Endothelial cell of umbilical vein (primary cell): ENCODE results near the gene HEATR3. TPM values are rescaled to one million over a fixed set of nuclear protein-coding genes. Genes with fewer than 3 reads are reported as not detected.

ENCODE experiments used
- BruUV-seq: library from RNA; stranded (reverse); fragments of 400-500 nt; replicated peaks from 2 replicates; lab custom pipeline; 2021; lab: Mats Ljungman, UMichigan
- CTCF ChIA-PET: fragments of 300-600, 350-600 bp; sonication (Branson Sonifier 250); formaldehyde crosslinking; loops from one replicate; lab custom pipeline; 2021; ENCODE audit warnings: antibody characterized with exemption, inconsistent platforms; lab: Charles Lee
- POLR2A ChIA-PET: fragments of 300-600, 350-600 bp; sonication (Branson Sonifier 250); formaldehyde crosslinking; loops from one replicate; lab custom pipeline; 2021; ENCODE audit warnings: antibody characterized with exemption, inconsistent platforms; lab: Charles Lee
- DNase-seq: peaks from one replicate; pipeline ENCODE4 v3.0.0-alpha.2; 2011; ENCODE audit warnings: low read depth, low spot score
- FAIRE-seq: peaks from 2 replicates; lab custom pipeline; 2011; peaks lifted over from hg19 to GRCh38; lab: Jason Lieb, UNC
- H2AFZ ChIP-seq: 2 replicates; pipeline ENCODE4 v1.6.0; 2012; ENCODE audit warnings: low read depth, low read length, control low read depth, inconsistent platforms
- H3K27ac ChIP-seq: 2 replicates; pipeline ENCODE4 v1.5.1; 2011; ENCODE audit warnings: low read depth, mild to moderate bottlenecking, control low read depth, low read length, moderate library complexity; ENCODE audit not compliant: insufficient read depth
- H3K27me3 ChIP-seq, 2 experiments: 2 replicates each; pipeline versions ENCODE4 v1.6.0 to v1.6.1; 2011; ENCODE audit warnings: low read length in 2 of 2, mixed read lengths in 1 of 2; ENCODE audit not compliant: control insufficient read depth in 2 of 2, insufficient read depth in 2 of 2
- H3K36me3 ChIP-seq, 2 experiments: 2 replicates in 1 of 2; 3 replicates in 1 of 2; pipeline ENCODE4 v1.5.1; 2011; ENCODE audit warnings: low read length in 2 of 2, mild to moderate bottlenecking in 1 of 2, moderate library complexity in 1 of 2; ENCODE audit not compliant: control insufficient read depth in 2 of 2, insufficient read depth in 2 of 2; ENCODE audit errors: extremely low read depth in 1 of 2
- H3K4me1 ChIP-seq: 3 replicates; pipeline ENCODE4 v1.5.1; 2011; ENCODE audit warnings: mild to moderate bottlenecking, low read length; ENCODE audit not compliant: control insufficient read depth, insufficient read depth; ENCODE audit errors: extremely low read depth
- H3K4me2 ChIP-seq: 2 replicates; pipeline ENCODE4 v1.6.1; 2011; ENCODE audit warnings: low read length, control low read depth, mixed read lengths; ENCODE audit not compliant: insufficient read depth
- H3K4me3 ChIP-seq, 3 experiments: fragments of 200-600 bp in 1 of 3; sonication (generic), shearing (Covaris generic) in 1 of 3; replicated peaks in 1 of 3; 2 replicates each; pipeline ENCODE4 v1.5.1; 2011 to 2016; ENCODE audit warnings: control low read depth in 3 of 3, low read length in 3 of 3, mild to moderate bottlenecking in 2 of 3, inconsistent platforms in 1 of 3, low read depth in 1 of 3, moderate library complexity in 1 of 3; ENCODE audit not compliant: insufficient read depth in 1 of 3
- H3K79me2 ChIP-seq: 2 replicates; pipeline ENCODE4 v1.6.0; 2012; ENCODE audit warnings: low read length, inconsistent platforms; ENCODE audit not compliant: control insufficient read depth, insufficient read depth
- H3K9ac ChIP-seq: replicated peaks from 2 replicates; pipeline ENCODE3; 2011; ENCODE audit warnings: low read length, control low read depth; ENCODE audit not compliant: insufficient read depth; ENCODE audit errors: extremely low read depth
- H3K9me1 ChIP-seq: replicated peaks from 3 replicates; pipeline ENCODE4 v1.6.0; 2011; ENCODE audit warnings: mild to moderate bottlenecking, low read length; ENCODE audit not compliant: control insufficient read depth, insufficient read depth; ENCODE audit errors: extremely low read depth
- H3K9me3 ChIP-seq: replicated peaks from 2 replicates; pipeline ENCODE4 v1.5.1; 2012; ENCODE audit warnings: low read length, inconsistent platforms; ENCODE audit not compliant: control insufficient read depth, insufficient read depth
- H4K20me1 ChIP-seq: replicated peaks from 2 replicates; pipeline ENCODE3; 2011; ENCODE audit warnings: mild to moderate bottlenecking, low read length; ENCODE audit not compliant: control insufficient read depth, insufficient read depth; ENCODE audit errors: extremely low read depth
- EZH2 ChIP-seq: IDR thresholded peaks from 2 replicates; pipeline ENCODE4 v1.6.1; 2012; ENCODE audit warnings: borderline replicate concordance, low read depth, mild to moderate bottlenecking, moderate library complexity, low read length, inconsistent platforms; ENCODE audit not compliant: severe bottlenecking
- FOS ChIP-seq: IDR thresholded peaks from 2 replicates; pipeline ENCODE4 v1.6.1; 2011; ENCODE audit warnings: mild to moderate bottlenecking, low read length, moderate library complexity, borderline replicate concordance; ENCODE audit not compliant: insufficient read depth
- GATA2 ChIP-seq: IDR thresholded peaks from 2 replicates; pipeline ENCODE4 v1.7.0; 2011; ENCODE audit warnings: low read depth, mild to moderate bottlenecking, moderate library complexity, mixed read lengths, low read length; ENCODE audit not compliant: insufficient read length, insufficient read depth
- JUN ChIP-seq: IDR thresholded peaks from 2 replicates; pipeline ENCODE4 v1.6.1; 2011; ENCODE audit warnings: borderline replicate concordance, low read depth; ENCODE audit not compliant: insufficient read length, insufficient read depth
- MYC ChIP-seq: IDR thresholded peaks from one replicate; pipeline ENCODE4 v1.6.1; 2011; ENCODE audit warnings: mild to moderate bottlenecking, low read depth, low read length
- POLR2A ChIP-seq: IDR thresholded peaks from 2 replicates; pipeline ENCODE4 v1.6.1; 2012; ENCODE audit warnings: low read depth, mild to moderate bottlenecking, control low read depth, low read length
- POLR2AphosphoS5 ChIP-seq: IDR thresholded peaks from 2 replicates; pipeline ENCODE4 v1.6.1; 2012; ENCODE audit warnings: low read depth, mild to moderate bottlenecking, control low read depth, low read length, moderate library complexity; ENCODE audit not compliant: insufficient read depth
- dilution Hi-C: fragments of 300-500 bp; cut with MboI; formaldehyde crosslinking; loops from one replicate; pipeline ENCODE4 v1.15.0; 2019; ENCODE audit warnings: low sequenced_read_pairs; ENCODE audit not compliant: extremely low pct_ligation_motif_present
- intact Hi-C: fragments of 100-400 bp; cut with micrococcal nuclease; formaldehyde crosslinking; loops from one replicate; pipeline ENCODE4 v1.10.0; 2022
- polyA plus RNA-seq, 4 experiments: library from polyadenylated mRNA; depleted of rRNA in 3 of 4; stranded (reverse) in 3 of 4; unstranded in 1 of 4; fragments of >200 nt; gene quantifications; 2 replicates each; pipeline versions ENCODE4 v1.2.1 to v1.2.3, GENCODE V29; 2011 to 2012; ENCODE audit warnings: missing spikeins in 1 of 4
- total RNA-seq: library from RNA; stranded (reverse); gene quantifications from 2 replicates; pipeline ENCODE4 v1.2.3, GENCODE V29; 2021
- TF ChIP-seq, protein P1 (sequence below), 2 donors: IDR thresholded peaks; 1 replicate in 1 of 2; 2 replicates in 1 of 2; pipeline ENCODE4 v1.5.1; 2011; ENCODE audit warnings: low read length in 2 of 2, mild to moderate bottlenecking in 2 of 2, moderate library complexity in 2 of 2, control low read depth in 1 of 2, inconsistent platforms in 1 of 2, low read depth in 1 of 2; ENCODE audit not compliant: insufficient read depth in 1 of 2; ENCODE audit errors: extremely low read depth in 1 of 2
- TF ChIP-seq, protein P2 (sequence below): IDR thresholded peaks from 2 replicates; pipeline ENCODE4 v1.6.1; 2011; ENCODE audit not compliant: insufficient read depth, insufficient read length

HEATR3 gene
- total and polyA plus RNA-seq, 2 donors (not counting 3 experiments of a cell fraction or from before 2014, with no cell fraction given), result 6.7 to 23.1 TPM

DNA sequence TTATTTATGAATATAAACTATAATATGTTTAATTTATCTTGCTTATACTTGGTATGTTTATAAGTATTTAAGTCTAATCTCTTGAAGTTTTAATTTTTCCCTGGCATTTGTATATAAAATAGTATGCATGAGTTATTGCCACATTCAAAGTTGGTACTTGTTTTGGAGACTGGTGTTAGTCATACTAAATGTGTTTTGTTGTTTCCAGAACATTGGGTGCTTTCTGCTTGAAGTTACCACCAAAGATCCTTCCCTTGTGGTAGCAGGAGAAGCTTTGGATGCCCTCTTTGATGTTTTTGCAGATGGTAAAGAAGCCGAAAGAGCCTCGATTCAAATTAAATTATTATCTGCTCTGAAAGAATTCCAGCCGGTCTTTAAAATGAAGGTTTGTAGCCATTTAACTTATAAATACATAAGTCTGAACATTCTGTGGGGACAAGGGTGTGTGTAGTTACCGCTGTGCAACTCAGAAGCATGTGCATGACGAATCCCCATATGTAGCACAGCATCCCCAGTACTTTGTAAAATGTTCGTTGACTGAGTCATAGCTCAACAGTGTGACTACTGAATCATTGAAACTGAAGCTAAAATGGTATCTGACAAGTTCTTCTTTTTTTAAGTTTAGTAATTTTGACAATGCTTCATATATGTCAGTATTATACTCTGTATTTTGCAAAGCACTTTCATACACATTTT lies 36.4 kb downstream of the HEATR3 start:
- H4K20me1 ChIP-seq, result no peaks in the 10 kb centered on the region
- no peak overlapping the region for H3K4me2 ChIP-seq
- no peaks in the 10 kb centered on the region for H3K9me1 ChIP-seq
- dilution Hi-C loops, result no loop called here
- no peaks in the 10 kb centered on the region for H3K27me3 ChIP-seq
- no peaks in the 10 kb centered on the region for H3K79me2 ChIP-seq
- ChIA-PET CTCF (no interaction called here), POLR2A (no interaction called here)
- BruUV-seq, result no TSS peak
- H3K36me3 ChIP-seq, result peaks cover 4 to 12% of the 10 kb centered on the region in 2 experiments
- H3K4me1 ChIP-seq, result no peaks in the 10 kb centered on the region
- FAIRE-seq (no peak), DNase-seq (no peak)
- no peak overlapping the region for H3K9ac ChIP-seq
- H3K27ac ChIP-seq, result no peak overlapping the region
- H3K9me3 ChIP-seq, result no peaks in the 10 kb centered on the region
- TF ChIP-seq POLR2AphosphoS5 (no peak), MYC (no peak)
- TF ChIP-seq, protein P1, sequence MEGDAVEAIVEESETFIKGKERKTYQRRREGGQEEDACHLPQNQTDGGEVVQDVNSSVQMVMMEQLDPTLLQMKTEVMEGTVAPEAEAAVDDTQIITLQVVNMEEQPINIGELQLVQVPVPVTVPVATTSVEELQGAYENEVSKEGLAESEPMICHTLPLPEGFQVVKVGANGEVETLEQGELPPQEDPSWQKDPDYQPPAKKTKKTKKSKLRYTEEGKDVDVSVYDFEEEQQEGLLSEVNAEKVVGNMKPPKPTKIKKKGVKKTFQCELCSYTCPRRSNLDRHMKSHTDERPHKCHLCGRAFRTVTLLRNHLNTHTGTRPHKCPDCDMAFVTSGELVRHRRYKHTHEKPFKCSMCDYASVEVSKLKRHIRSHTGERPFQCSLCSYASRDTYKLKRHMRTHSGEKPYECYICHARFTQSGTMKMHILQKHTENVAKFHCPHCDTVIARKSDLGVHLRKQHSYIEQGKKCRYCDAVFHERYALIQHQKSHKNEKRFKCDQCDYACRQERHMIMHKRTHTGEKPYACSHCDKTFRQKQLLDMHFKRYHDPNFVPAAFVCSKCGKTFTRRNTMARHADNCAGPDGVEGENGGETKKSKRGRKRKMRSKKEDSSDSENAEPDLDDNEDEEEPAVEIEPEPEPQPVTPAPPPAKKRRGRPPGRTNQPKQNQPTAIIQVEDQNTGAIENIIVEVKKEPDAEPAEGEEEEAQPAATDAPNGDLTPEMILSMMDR (IDR thresholded peaks at IDR 0.05; ENCODE audit: extremely low read depth in 1 of 2, insufficient read depth in 1 of 2, low read depth in 1 of 2, low read length in 2 of 2), result no peak
- no peak overlapping the region for H2AFZ ChIP-seq
- intact Hi-C loops, result no loop called here
- no peak overlapping the region for H3K4me3 ChIP-seq

DNA sequence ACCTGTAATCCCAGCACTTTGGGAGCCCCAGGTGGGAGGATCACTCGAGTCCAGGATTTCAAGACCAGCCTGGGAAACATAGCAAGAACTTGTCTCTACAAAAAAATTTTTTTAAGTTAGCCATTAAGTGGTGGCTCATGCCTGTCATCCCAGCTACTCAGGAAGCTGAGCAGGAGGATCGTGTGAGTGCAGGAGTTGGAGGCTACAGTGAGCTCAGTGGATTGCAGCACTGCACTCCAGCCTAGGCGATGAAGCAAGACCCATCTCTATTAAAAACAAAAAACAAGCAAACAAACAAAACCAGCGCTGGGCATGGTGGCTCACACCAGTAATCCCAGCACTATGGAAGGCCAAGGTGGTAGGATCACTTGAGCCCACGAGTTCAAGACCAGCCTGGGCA lies 38.0 kb downstream of the HEATR3 start:
- dilution Hi-C loops, result no loop called here
- no peaks in the 10 kb centered on the region for H3K27me3 ChIP-seq
- H3K4me3 ChIP-seq, result no peak overlapping the region
- no peak overlapping the region for H2AFZ ChIP-seq
- no peak overlapping the region for H3K27ac ChIP-seq
- CTCF ChIA-PET, result no interaction called here
- DNase-seq, result no peak
- no peaks in the 10 kb centered on the region for H3K4me1 ChIP-seq
- H4K20me1 ChIP-seq, result no peaks in the 10 kb centered on the region
- FAIRE-seq, result no peak
- intact Hi-C loops, result no loop called here
- H3K9me1 ChIP-seq, result no peaks in the 10 kb centered on the region
- no TSS peak for BruUV-seq
- no peak for TF ChIP-seq MYC
- TF ChIP-seq, protein P2, sequence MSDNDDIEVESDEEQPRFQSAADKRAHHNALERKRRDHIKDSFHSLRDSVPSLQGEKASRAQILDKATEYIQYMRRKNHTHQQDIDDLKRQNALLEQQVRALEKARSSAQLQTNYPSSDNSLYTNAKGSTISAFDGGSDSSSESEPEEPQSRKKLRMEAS, result no peak
- no peak for TF ChIP-seq JUN
- TF ChIP-seq, protein P1 (IDR thresholded peaks at IDR 0.05; ENCODE audit: extremely low read depth in 1 of 2, insufficient read depth in 1 of 2, low read depth in 1 of 2, low read length in 2 of 2), result no peak
- no peak for TF ChIP-seq EZH2
- TF ChIP-seq POLR2A, result no peak
- no peak for TF ChIP-seq POLR2AphosphoS5
- TF ChIP-seq GATA2, result no peak
- TF ChIP-seq FOS, result no peak
- H3K79me2 ChIP-seq, result no peaks in the 10 kb centered on the region
- no peak overlapping the region for H3K4me2 ChIP-seq
- no peak overlapping the region for H3K9ac ChIP-seq
- POLR2A ChIA-PET, result no interaction called here
- peaks cover 4 to 12% of the 10 kb centered on the region in 2 experiments for H3K36me3 ChIP-seq
- no peaks in the 10 kb centered on the region for H3K9me3 ChIP-seq
